KG1 (cell line): ENCODE data around the gene PDLIM1.
A peak's percentile ranks its signal among the peaks of the same experiment; 100 is the strongest.

Source experiments
- DNase-seq: peaks from one replicate; lab custom pipeline; 2025; lab: John Stamatoyannopoulos, UW

Gene PDLIM1

DNA sequence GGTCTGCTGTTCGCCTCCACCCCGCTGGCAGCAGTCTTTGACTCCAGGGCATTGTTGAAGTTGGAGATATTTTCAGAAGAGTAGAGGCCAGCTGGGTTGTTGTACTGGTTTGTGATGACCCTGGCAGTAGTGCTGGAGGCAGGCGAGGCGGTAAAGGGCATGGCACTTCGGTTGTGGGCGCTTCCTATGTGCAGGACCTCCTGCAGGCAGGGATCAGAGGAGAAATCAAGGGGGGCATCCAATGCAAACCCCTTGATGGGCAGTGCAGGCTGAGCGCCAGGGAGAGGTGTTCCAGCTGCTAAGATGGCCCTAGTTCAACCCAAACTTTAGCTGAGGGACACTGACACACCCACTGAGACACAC lies 27.0 kb downstream of the PDLIM1 start:
- DNase-seq, result no peak

DNA sequence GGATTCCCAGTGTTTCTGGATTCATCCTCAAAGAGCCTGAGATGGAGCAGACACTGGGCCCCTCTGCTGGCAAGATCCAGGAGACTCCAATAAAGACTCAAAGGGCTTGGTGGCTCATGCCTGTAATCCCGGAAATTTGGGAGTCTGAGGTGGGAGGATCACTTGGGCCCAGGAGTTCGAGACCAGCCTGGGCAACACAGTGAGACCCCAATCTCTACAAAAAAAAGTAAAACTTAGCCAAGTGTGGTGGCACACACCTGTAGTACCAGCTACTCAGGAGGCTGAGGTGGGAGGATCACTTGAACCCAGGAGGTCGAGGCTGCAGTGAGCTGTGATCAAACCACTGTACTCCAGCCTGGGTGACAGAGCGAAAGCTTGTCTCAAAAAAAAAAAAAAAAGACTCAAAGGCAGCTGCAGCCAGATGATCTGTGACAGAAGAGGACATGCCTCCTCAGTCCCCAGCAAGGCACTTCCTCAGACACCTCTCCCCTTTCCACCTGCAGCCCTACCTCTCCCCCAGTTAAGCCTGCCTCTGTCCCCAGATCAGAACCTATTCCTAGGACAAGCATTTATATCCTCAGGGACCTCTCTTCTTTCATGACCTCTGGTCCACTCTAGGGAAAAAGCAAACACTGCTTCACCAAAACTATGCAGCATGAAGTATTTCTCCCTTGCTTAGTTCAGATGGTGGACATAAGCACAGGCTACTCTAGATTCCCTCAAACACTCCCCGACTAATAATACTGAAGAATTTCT lies 27.9 kb downstream of the PDLIM1 start:
- no peak for DNase-seq

DNA sequence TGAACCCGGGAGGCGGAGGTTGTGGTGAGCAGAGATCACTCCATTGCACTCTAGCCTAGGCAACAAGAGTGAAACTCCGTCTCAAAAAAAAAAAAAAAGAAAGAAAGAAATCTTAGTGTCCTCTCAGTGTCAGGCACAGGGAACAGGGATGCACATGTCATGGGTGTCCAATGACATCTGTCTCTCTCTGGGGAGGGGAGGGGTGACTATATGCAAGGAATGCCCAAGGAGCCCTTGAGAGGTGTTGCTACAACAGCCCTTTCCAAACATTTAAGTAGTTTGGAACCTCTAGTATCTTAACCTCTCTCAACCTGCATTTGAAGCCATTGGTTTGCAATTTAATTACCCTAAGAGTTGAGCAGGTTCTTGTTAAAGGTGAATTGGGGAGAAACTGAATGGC lies 28.9 kb downstream of the PDLIM1 start:
- no peak for DNase-seq

DNA sequence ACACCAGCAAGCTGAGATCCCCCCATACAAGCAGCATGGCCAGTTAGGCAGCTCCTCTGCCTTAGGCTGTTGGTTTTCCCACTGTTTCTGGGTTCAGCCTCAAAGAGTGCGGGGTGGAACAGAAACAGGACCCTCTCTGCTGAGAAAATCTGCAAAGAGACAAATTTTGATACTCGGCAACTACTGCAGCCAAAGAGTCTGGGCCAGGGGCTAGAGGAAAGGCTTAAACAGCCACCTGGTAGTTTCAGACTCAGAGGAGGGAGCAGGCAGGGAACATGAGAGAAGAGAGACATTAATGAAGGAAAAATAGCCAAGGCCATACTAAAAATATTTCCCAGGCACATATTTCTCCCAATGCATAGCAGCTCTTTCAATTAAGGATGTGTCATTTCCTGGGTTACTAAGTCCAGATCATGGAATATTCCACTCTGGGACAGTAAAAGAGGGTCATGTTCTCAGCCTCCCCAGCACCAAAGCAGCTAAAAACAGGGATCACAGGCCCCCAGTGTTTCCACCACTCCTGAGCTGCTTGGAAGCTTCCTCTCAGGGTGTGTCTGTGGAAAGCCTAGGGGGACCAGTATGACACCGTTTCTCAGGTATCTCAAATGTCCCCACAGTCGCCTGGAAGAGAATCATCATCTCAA lies 29.8 kb downstream of the PDLIM1 start:
- no peak for DNase-seq

DNA sequence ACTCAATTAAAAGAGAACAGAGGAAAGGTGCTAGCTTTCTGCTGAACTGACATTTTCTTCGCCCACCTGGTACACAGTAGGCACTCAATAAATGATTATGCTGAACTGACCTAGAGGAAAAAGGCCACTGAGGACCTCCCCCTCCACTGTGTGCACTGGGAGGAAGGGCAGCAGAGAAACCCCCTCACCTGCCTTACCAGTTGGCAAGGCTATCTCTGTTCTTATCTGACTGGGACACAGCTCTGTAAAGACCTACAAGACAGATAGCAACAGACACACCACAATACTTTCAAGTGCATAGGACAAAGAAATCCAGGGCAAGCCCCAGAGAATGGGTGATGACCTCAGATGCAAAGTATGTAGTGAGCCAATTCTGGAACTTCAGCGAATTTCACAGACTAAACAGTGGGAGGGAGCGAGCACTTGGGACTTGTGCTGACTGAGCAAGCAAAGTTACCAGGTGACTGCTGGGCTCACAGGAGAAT lies 30.4 kb downstream of the PDLIM1 start:
- no peak for DNase-seq

DNA sequence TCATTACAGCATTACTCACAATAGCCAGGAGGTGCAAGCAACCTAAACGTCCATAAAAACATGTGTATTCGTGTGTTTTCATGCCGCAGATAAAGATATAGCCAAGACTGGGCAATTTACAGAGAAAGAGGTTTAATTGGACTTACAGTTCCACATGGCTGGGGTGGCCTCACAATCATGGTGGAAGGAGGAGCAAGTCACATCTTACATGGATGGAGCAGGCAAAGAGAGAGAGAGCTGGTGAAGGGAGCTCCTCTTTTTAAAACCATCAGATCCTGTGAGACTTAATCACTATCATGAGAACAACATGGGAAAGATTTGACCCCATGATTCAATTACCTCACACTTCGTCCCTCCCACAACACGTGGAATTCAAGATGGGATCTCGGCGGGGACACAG lies 33.0 kb downstream of the PDLIM1 start:
- no peak for DNase-seq

DNA sequence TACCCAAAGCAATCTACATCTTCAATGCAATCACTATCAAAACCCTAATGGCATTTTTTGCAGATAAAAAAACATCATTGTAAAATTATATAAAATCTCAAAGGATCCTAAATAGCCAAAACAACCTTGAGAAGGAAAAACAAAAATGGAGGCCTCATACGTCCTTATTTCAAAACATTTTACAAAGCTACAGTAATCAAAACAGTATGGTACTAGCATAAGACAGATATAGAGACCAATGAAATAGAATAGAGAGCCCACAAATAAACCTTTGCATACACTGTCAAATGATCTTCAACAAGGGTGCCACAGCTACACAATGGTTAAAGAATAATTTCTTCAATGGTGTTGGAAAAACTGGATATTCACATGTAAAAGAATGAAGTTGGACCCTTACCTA lies 34.5 kb downstream of the PDLIM1 start:
- DNase-seq, result no peak

DNA sequence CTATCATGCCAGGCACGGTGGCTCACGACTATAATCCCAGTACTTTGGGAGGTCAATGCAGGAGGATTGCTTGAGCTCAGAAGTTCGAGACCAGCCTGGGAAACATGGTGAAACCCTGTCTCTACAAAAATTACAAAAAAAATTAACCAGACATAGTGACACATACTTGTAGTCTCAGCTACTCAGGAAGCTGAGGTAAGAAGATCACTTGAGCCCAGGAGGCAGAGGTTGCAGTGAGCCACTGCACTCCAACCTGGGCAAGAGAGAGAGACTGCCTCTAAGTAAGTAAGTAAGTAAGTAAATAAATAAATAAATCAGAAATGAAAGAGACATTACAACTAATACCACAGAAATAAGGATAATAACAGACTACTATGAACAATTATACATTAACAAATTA lies 36.2 kb downstream of the PDLIM1 start:
- no peak for DNase-seq

DNA sequence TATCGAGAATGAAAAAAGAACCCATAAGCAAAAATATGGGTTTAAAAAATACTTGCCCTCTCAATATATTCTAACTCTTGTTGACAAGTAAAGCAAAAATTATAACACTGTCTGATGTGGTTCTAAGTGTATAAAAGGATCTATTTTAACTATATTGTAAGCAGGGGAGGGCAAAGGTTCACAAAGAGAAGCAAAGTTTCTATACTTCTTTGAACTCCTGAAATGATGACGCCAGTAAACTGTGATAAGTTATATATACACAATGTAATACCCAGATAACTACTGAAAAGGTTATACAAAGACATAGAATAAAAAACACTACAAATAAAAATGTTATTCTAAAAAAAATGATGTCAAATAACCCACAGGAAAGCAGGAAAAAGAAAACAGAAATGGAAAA lies 37.1 kb downstream of the PDLIM1 start:
- no peak for DNase-seq

DNA sequence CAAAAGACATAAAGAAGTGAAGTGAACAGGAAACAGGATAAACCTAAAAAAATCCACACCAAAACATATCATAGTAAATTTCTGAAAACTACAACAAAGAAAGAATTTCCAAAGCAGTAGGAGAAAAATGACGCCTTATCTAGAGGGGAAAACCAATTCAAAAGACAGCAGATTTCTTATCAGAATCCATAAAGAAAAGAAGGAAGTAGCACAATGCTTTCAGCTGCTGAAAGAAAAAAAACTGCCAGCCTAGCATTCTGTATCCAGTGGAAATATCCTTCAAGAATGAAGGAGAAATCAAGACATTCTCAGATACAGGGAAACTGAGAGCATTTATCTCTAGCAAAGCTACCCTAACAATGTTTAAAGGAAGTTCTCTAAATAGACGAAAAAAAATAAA lies 37.8 kb downstream of the PDLIM1 start:
- no peak for DNase-seq

DNA sequence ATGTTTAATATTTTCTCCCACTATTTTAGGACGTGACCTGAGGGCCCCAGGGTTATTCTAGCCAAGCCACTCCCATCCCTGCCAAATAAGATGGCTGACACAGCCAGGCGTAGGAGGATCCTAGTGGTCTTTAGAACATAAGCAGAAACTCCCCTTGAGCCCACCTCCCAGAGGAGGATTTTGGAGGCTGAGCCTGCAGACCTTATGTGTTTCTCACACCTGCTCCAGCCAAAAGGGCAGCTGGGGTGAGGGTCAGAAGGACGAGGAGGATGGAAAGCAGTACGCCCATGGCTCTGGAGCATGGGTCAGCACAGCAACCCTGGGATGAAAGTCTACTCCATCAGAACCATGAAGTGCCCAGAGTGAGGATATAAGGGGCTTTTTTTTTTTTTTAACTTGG lies 39.9 kb downstream of the PDLIM1 start:
- DNase-seq, result no peak

DNA sequence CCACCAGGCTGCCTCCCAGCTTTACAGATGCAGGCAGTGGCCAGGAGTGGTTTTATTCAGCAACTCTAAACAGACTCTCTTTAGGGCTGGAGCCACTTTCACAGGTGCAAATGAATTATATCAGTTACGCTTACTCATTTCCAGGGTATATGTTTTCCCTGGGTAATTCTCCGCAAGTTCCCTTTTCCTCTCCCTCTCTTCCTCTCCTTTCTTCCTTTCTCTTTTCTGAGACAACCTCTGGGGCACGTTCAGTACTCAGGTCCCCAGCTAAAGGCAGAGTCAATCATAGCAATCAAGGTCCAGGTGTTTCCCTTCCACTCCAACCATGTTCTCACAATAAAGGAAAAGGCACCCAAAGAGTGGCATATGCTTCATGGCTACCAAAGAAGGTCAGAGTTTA lies 41.3 kb downstream of the PDLIM1 start:
- DNase-seq, result no peak

DNA sequence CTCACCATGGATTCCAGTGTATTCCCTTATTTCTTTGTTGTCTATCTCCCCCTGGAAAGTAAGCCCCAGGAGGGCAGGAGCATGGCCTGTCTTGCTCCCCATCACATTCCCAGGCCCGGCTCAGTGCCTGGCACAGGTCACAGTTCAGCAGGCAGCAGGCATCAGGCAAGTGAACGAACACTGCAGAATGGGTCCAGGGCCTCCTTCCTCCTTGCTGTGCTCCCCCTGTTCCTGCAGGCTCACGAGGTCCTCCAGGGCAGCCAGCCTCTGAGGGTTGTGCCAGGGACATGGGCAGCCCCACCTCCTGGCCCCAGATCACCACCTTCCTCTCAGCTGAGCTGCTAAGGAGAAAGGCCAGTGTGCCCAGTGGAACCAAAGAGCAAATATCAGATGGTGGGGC lies 41.8 kb downstream of the PDLIM1 start:
- DNase-seq, result no peak

DNA sequence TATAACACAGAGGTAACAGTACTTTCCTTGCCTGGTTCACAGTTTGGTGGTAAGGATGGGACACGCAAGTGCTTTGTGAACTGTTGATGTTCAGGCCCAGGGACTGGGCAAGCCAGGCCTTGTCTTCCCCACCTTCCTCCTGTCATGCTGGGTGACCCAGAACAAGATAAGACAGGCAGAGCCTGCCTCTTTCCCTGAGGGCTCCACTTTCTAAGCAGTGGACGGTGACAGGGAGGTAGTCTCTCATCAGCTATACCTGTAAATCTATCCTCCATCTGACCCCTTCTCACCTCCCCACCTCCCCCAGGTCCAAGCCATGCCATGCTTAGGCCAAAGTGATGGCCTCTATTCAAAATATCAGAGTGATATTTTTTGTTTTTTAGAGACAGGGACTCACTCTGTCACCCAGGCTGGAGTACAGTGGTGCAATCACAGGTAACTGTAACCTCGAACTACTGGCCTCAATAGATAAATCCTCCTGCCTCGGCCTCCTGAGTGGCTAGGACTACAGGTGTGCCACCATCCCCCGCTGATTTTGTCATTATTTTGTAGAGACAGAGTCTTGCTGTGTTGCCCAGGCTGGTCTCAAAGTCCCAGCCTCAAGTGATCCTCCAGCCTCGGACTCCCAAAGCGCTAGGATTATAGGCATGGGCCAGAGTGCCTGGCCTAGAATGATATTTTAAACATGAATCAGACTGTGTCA lies 42.8 kb downstream of the PDLIM1 start:
- no peak for DNase-seq

DNA sequence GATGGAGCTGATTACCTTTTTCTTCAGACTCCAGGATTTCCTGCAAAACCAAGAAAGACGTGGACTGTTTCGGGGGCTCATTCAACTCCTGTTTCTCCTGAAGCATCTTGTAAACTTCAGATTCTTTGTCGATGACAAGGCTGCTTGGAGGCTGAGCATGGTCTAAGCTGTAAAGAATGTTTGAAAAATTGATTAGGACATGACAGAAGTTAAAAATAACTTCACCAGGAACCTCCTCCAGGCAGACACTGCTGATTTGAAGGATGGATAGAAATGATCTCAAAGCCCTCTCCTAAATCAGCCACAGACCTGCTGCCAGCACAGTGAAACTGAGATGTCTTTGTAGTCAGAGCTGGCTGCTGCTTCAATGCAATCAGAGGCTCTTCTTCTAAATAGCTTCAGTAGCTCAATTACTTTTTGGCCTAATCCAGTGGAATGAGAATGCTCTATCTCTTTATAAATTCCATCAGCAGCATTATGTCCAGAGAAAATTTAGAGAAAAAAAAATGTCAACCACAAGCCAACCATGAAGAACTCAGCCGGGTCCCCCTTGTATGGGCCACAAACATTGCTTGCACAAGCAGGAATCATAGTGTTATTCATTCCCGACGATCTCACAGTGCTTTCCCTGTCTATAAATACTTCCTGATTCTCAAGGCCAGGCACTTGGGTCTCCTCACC lies 43.5 kb downstream of the PDLIM1 start:
- no peak for DNase-seq

DNA sequence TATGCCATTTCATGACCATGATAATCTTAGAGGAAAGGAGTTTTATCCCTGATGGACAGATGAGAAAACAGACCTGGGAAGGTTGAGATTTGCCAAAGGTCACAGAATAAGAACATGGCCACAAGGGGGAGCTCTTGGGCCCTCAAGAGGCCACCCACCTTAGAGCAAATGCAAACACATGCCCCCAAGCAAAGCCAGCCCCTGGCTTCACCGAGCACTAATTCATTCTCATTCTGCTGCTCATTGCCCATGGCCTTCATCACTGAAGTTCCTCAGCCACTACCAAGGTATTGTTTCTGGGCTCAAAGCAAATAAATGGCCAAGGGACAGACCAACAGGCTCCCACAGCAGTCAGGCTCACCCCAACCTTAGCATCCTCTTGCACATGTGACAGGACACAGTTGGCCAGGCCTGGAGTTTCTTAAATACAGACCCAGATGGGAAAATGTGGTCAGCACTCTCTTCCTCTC lies 44.2 kb downstream of the PDLIM1 start:
- peak; percentile 36 for DNase-seq

DNA sequence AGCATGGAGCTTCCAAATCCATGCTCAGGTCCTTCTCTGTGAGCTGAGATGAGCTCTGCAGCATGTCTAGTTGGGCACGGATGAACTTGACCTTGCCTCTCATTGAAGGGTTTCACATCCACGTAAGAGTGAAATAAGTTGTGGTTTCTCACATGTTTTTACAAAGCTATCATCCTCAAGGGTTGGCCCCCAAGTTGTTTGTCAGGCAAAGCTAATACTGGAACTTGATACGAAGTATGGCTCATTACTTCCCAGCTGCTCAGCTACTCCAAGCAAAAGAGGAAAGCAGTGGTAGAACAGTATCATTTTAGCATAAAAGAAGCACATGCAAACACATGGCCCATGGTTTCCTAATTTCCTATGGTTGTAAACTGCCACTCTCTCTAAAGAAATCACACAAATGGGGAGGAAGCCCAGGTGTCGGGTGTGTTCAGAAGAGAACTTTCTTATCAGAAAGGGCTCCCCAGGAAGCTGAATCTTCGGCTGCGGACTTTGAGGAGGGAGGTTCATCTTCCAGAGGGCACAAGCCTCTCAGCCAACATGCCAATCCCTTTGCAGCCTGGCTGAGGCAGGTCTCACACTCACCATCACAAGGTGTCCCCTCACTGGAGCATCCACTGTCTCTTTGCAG lies 45.3 kb downstream of the PDLIM1 start:
- DNase-seq, result no peak

DNA sequence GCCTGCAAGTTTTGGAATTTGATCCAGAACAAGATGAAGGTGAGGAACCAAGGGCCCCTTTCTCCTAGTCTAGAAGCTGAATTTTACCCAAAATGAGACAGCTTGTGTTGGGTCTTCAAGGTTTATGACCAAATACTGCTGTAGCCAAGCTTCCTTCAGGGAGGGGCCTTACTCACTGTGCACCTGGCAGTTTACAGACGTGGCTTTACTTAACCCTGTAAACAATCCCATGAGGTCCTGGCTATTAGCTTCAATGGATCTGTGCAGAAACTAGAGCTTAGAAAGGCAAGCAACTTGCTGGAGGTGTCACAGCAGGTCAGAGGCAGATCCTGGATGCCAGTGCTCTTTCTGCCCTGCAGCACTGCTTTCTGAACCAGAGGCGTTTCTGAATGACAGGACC lies 46.7 kb downstream of the PDLIM1 start:
- DNase-seq, result no peak

DNA sequence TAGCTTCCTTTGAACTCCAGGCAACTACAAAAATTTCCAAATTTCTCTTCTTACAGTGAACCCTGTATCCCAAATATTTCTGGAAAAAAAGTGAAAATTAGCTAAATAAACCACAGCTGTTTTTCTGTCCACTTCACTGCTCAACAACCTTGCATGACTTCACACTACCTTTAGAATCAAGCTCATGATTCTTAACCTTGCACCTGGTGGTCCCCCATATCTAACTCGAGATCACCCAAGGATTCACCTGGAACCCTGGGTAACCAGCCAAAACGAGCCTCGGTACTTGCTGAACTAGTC lies 47.5 kb downstream of the PDLIM1 start:
- DNase-seq, result no peak

DNA sequence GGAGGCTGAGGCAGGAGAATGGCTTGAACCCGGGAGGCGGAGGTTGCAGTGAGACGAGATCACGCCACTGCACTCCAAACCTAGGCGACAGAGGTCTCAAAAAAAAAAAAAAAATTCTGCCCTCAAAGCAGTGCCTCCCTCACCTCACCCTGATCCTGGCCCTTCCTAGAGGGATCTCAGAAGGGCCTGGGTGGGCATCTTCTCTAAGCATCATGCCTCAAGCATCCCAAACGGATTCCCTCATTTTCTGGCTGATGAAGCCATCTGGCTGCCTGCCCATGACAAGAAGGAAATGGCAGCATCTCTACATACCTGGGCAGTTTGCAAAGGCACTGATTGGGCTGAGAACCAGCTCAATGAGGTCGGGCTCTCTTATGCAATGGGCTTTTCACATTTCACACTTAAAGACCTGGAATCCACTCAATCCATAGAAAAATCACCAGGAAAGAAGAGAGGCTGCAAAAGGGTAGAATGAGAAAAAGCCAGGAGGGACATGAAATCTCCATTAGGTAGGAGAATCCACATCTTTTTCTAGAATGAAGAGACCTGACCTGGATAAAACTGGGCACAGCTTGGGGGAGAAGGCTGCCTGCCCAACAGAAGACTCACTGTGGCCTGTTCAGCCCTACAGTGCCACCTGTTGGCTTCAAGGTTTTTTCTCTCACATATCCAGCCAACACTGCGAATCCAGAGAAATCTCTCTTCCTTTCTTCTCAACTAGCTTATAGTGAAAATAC lies 48.1 kb downstream of the PDLIM1 start:
- DNase-seq, result no peak

DNA sequence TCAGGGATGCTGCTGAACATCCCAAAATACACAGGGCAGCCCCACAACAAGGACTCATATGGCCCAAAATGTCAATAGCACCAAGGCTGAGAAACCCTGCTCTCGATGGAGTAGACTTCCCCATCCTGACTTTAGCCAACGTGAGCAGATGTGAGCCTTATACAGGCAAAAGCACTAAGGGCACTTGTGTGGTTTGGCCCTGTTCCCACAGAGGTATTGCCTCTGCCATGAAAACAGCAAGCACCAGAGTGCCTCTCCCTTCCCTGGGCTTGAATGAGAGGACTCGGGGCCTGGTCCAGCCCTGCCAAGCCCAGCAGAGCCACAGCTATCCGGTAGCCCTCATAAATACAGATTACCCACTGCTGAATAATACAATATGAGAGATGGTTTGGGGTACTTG lies 49.3 kb downstream of the PDLIM1 start:
- no peak for DNase-seq

DNA sequence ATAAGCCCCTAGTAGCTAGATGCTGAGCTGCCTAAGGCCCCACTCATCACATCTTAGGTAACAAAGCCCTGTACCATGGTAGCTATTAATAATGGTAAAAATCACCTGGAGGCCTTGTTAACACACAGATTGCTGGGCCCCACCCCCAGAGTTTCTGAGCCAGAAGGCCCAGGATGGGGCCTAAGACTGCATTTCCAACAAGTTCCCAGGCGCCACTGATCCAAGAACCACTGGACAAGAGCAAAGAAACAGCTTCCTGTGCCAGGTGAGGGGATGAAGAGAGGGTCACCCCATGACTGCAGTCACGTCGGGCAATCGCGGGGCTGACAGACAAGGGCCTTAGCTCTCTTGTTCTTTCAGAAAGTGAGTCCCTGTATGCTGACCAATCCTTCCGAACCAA lies 50.0 kb downstream of the PDLIM1 start:
- no peak for DNase-seq
